Caco-2 (cell line): ENCODE measurements around the gene RPL19. TPM values are rescaled to one million over a fixed set of nuclear protein-coding genes. Genes with fewer than 3 reads are reported as not detected.

Source experiments
- BruUV-seq: library from RNA; stranded (reverse); fragments of 400-500 nt; replicated peaks from 2 replicates; lab custom pipeline; 2021; lab: Mats Ljungman, UMichigan
- CTCF ChIA-PET: fragments of 300-600 bp; sonication (Branson Sonifier 250); formaldehyde crosslinking; loops from one replicate; lab custom pipeline; 2022; ENCODE audit warnings: antibody characterized with exemption; lab: Charles Lee
- POLR2A ChIA-PET: fragments of 300-600 bp; sonication (Branson Sonifier 250); formaldehyde crosslinking; loops from one replicate; lab custom pipeline; 2022; ENCODE audit warnings: antibody characterized with exemption; lab: Charles Lee
- DNase-seq, 2 experiments: peaks; one replicate each; pipeline versions ENCODE4 v3.0.0 to v3.0.0-alpha.2; 2020 to 2022
- H3K27me3 ChIP-seq: replicated peaks from 2 replicates; pipeline ENCODE4 v1.6.0; 2011; ENCODE audit warnings: low read length; ENCODE audit not compliant: control insufficient read depth, insufficient read depth
- H3K36me3 ChIP-seq: 2 replicates; pipeline ENCODE4 v1.5.1; 2011; ENCODE audit warnings: low read length; ENCODE audit not compliant: control insufficient read depth, insufficient read depth
- H3K4me1 ChIP-seq: fragments of 250-450 bp; sonication (Bioruptor Pico); 2 replicates; pipeline ENCODE4 v1.5.1; 2020; ENCODE audit warnings: mild to moderate bottlenecking
- H3K4me3 ChIP-seq: 2 replicates; pipeline ENCODE4 v1.5.1; 2011; ENCODE audit warnings: low read depth, mild to moderate bottlenecking, control low read depth, low read length
- H3K9me3 ChIP-seq: fragments of 250-450 bp; sonication (Bioruptor Pico); 2 replicates; pipeline ENCODE4 v1.5.1; 2020; ENCODE audit warnings: mild to moderate bottlenecking, moderate library complexity
- H3K27ac Mint-ChIP-seq: one replicate; pipeline ENCODE4 v1.8.0; 2022; ENCODE audit warnings: mixed read lengths; ENCODE audit not compliant: unreplicated experiment
- H3K27me3 Mint-ChIP-seq: one replicate; pipeline ENCODE4 v1.8.0; 2022; ENCODE audit warnings: mixed read lengths; ENCODE audit not compliant: insufficient read depth, unreplicated experiment
- H3K36me3 Mint-ChIP-seq: one replicate; pipeline ENCODE4 v1.8.0; 2022; ENCODE audit warnings: mild to moderate bottlenecking, mixed read lengths; ENCODE audit not compliant: insufficient read depth, unreplicated experiment
- H3K4me1 Mint-ChIP-seq: one replicate; pipeline ENCODE4 v1.8.0; 2022; ENCODE audit warnings: low read depth, mixed read lengths; ENCODE audit not compliant: unreplicated experiment
- H3K4me3 Mint-ChIP-seq: one replicate; pipeline ENCODE4 v1.8.0; 2022; ENCODE audit warnings: mild to moderate bottlenecking, moderate library complexity, mixed read lengths; ENCODE audit not compliant: unreplicated experiment
- H3K9me3 Mint-ChIP-seq: one replicate; pipeline ENCODE4 v1.8.0; 2022; ENCODE audit warnings: mixed read lengths; ENCODE audit not compliant: unreplicated experiment
- CTCF ChIP-seq, 2 experiments: fragments of 200-600 bp in 1 of 2; IDR thresholded peaks; 1 replicate in 1 of 2; 2 replicates in 1 of 2; pipeline versions ENCODE4 v1.5.1 to v1.8.0; 2011 to 2022; ENCODE audit warnings: antibody characterized with exemption in 1 of 2, control low read depth in 1 of 2, inconsistent platforms in 1 of 2, low read depth in 1 of 2, low read length in 1 of 2, mild to moderate bottlenecking in 1 of 2, moderate library complexity in 1 of 2; ENCODE audit not compliant: insufficient read depth in 1 of 2, severe bottlenecking in 1 of 2, unreplicated experiment in 1 of 2
- intact Hi-C: fragments of 100-400 bp; cut with micrococcal nuclease; formaldehyde crosslinking; loops from one replicate; pipeline ENCODE4 v1.10.0; 2022; ENCODE audit not compliant: unreplicated experiment
- total RNA-seq: library from RNA; stranded (reverse); gene quantifications from 2 replicates; pipeline ENCODE4 v1.2.3, GENCODE V29; 2022

RPL19 gene
- total RNA-seq, 1 experiment from 2014 or later: 1,825 TPM

GRCh38 chr17:39221572-39221971 lies 21.5 kb downstream of the RPL19 start:
- ChIA-PET POLR2A (no interaction called here), CTCF (interaction anchor here (0.9 to 2.0 kb wide), 2 partner anchors 15 to 23 kb away, joined by 3 to 5 read pairs; no protein-coding TSS in a partner anchor)
- no peak for DNase-seq
- Histone ChIP-seq H3K36me3 (no peaks in the 10 kb centered on the region), H3K4me1 (no peaks in the 10 kb centered on the region), H3K9me3 (no peaks in the 10 kb centered on the region), H3K4me3 (no peak overlapping the region), H3K27me3 (no peaks in the 10 kb centered on the region; the same call in 1 of the 2 replicates)
- TF ChIP-seq CTCF (IDR thresholded peaks at IDR 0.05; ENCODE audit: insufficient read depth in 1 of 2, low read depth in 1 of 2, low read length in 1 of 2, severe bottlenecking in 1 of 2, unreplicated experiment in 1 of 2): no peak
- peaks cover 15% of the 10 kb centered on the region for H3K27me3 Mint-ChIP-seq
- H3K9me3 Mint-ChIP-seq: no peaks in the 10 kb centered on the region
- no peak overlapping the region for H3K4me3 Mint-ChIP-seq
- H3K27ac Mint-ChIP-seq: no peak overlapping the region
- no peaks in the 10 kb centered on the region for H3K4me1 Mint-ChIP-seq
- intact Hi-C loops: no loop called here
- H3K36me3 Mint-ChIP-seq: no peaks in the 10 kb centered on the region
- no TSS peak for BruUV-seq

- Histone ChIP-seq H3K4me3 (no peak overlapping the region), H3K36me3 (no peaks in the 10 kb centered on the region), H3K9me3 (no peaks in the 10 kb centered on the region), H3K4me1 (no peaks in the 10 kb centered on the region), H3K27me3 (no peaks in the 10 kb centered on the region; the same call in 1 of the 2 replicates)
- POLR2A ChIA-PET: no interaction called here
- no peak for TF ChIP-seq CTCF (IDR thresholded peaks at IDR 0.05; ENCODE audit: insufficient read depth in 1 of 2, low read depth in 1 of 2, low read length in 1 of 2, severe bottlenecking in 1 of 2, unreplicated experiment in 1 of 2)
- CTCF ChIA-PET: interaction anchor here (0.5 to 2.0 kb wide), 4 partner anchors 13 to 130 kb away, joined by 3 to 5 read pairs (median 4); no protein-coding TSS in a partner anchor
- intact Hi-C loops: no loop called here
- no peak overlapping the region for H3K27ac Mint-ChIP-seq
- no TSS peak for BruUV-seq
- H3K36me3 Mint-ChIP-seq: no peaks in the 10 kb centered on the region
- no peak for DNase-seq
- no peaks in the 10 kb centered on the region for H3K4me1 Mint-ChIP-seq
- peaks cover 15% of the 10 kb centered on the region for H3K27me3 Mint-ChIP-seq
- no peak overlapping the region for H3K4me3 Mint-ChIP-seq
- no peaks in the 10 kb centered on the region for H3K9me3 Mint-ChIP-seq
Measured at GRCh38 chr17:39222151-39222550, 22.1 kb downstream of the RPL19 start.

GRCh38 chr17:39222866-39223834 lies 23.1 kb downstream of the RPL19 start:
- intact Hi-C loops: no loop called here
- Histone ChIP-seq H3K4me1 (no peaks in the 10 kb centered on the region), H3K36me3 (no peaks in the 10 kb centered on the region), H3K9me3 (no peaks in the 10 kb centered on the region), H3K4me3 (no peak overlapping the region), H3K27me3 (peaks cover 2% of the 10 kb centered on the region)
- DNase-seq: no peak
- H3K36me3 Mint-ChIP-seq: no peaks in the 10 kb centered on the region
- no peak for TF ChIP-seq CTCF (IDR thresholded peaks at IDR 0.05; ENCODE audit: insufficient read depth in 1 of 2, low read depth in 1 of 2, low read length in 1 of 2, severe bottlenecking in 1 of 2, unreplicated experiment in 1 of 2)
- H3K9me3 Mint-ChIP-seq: no peaks in the 10 kb centered on the region
- no peaks in the 10 kb centered on the region for H3K4me1 Mint-ChIP-seq
- H3K4me3 Mint-ChIP-seq: no peak overlapping the region
- CTCF ChIA-PET: interaction anchor here (0.7 to 2.0 kb wide), 3 partner anchors 21 to 193 kb away, joined by 3 to 5 read pairs (median 5); no protein-coding TSS in a partner anchor
- BruUV-seq: no TSS peak
- peaks cover 12% of the 10 kb centered on the region for H3K27me3 Mint-ChIP-seq
- POLR2A ChIA-PET: no interaction called here
- H3K27ac Mint-ChIP-seq: no peak overlapping the region
